ENCODE results near the gene ACY1. TPM values are rescaled to one million over a fixed set of nuclear protein-coding genes. Genes with fewer than 3 reads are reported as not detected.
A peak's percentile ranks its signal among the peaks of the same experiment; 100 is the strongest.

ACY1 gene
- total RNA-seq, 4 donors from 2014 or later = 34.0 to 57.7 (median 52.1) TPM

DNA sequence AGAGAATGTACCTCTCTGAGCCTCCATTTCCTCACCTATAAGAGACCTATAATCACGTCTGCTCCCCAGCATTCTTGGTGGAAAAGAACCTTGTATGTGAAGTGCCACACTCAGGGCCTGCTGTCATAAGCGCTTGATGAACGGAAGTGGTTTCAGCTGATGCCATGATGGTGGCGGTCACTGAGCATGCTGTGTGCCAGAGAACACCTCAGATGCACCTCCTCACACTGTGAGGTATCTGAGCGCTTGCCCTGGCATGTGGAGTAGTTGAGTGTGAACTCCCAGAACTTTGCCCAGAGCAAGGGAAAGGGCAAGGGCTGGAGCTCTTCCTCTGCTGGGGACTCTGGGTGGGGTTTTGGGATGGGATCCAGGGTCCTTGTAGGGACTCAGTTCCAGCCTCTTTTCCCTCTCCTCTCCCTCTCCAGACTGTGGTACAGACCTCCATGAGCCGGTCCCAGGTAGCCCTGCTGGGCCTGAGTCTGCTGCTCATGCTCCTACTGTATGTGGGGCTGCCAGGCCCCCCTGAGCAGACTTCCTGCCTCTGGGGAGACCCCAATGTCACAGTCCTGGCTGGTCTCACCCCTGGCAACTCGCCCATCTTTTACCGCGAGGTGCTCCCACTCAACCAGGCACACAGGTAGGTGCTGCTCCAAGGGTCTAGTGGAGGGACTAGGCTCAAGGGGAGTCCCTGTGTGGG is 5.7 kb upstream of the ACY1 start:
- no peak for ATAC-seq (ENCODE audit: low FRiP score)
- TF ChIP-seq, protein P1, sequence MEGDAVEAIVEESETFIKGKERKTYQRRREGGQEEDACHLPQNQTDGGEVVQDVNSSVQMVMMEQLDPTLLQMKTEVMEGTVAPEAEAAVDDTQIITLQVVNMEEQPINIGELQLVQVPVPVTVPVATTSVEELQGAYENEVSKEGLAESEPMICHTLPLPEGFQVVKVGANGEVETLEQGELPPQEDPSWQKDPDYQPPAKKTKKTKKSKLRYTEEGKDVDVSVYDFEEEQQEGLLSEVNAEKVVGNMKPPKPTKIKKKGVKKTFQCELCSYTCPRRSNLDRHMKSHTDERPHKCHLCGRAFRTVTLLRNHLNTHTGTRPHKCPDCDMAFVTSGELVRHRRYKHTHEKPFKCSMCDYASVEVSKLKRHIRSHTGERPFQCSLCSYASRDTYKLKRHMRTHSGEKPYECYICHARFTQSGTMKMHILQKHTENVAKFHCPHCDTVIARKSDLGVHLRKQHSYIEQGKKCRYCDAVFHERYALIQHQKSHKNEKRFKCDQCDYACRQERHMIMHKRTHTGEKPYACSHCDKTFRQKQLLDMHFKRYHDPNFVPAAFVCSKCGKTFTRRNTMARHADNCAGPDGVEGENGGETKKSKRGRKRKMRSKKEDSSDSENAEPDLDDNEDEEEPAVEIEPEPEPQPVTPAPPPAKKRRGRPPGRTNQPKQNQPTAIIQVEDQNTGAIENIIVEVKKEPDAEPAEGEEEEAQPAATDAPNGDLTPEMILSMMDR (IDR thresholded peaks at IDR 0.05) = no peak
- no peak for DNase-seq (ENCODE audit: low spot score)

DNA sequence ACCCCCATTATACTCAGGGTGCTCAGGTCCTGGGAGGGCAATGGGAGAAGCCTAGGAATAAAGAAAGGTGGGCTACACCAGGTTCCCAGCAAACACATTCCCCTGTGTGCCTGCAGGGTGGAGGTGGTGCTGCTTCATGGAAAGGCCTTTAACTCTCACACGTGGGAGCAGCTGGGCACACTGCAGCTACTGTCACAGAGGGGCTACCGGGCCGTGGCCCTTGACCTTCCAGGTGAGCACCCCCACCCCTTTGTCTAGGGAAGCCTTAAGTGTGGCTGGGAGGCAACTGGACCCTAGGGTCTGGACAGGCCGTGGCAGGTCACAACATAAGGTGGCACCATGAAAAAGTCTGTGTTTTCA is 5.2 kb upstream of the ACY1 start:
- DNase-seq (ENCODE audit: low spot score) = no peak
- TF ChIP-seq, protein P1 (IDR thresholded peaks at IDR 0.05) = no peak
- no peak for ATAC-seq (ENCODE audit: low FRiP score)

DNA sequence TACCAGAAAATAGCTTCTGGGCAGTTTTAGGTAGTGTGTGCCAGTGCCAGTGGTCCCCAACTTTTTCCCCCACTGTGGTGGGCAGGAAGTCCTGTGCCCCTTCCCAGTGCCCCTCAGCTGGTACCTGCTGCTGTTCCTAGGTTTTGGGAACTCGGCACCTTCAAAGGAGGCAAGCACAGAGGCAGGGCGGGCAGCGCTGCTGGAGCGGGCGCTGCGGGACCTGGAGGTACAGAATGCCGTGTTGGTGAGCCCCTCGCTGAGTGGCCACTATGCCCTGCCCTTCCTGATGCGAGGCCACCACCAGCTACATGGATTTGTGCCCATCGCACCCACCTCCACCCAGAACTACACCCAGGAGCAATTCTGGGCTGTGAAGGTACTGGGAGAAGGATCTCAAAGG is 3.1 kb upstream of the ACY1 start:
- ATAC-seq (ENCODE audit: low FRiP score) = no peak
- no peak for DNase-seq (ENCODE audit: low spot score)
- TF ChIP-seq, protein P1 (IDR thresholded peaks at IDR 0.05) = no peak

DNA sequence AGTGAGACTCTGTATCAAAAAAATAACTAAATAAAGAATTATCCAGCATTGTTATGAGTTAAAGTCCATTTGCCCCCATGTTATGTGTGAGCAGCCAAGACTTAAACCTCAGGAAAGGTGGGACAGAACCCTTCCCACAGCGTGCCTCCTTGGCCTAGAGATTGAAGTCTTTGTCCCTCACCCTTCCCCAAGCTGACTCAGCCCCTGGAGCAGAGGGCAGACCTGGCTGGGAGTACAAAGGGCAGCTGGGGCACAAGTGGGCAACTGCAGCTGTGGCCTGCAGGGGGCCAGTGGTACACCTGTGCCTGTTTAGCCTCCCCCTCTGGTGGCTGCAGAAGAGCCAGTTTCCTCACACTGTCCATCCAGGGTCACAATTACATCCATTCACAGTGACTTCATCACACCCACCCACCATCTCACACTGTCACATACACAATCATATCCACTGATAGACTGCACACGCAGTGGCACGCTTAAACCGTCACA is 940 bp upstream of the ACY1 start:
- ATAC-seq (ENCODE audit: low FRiP score) (peak; percentile 11), DNase-seq (ENCODE audit: low spot score) (no peak)
- TF ChIP-seq, protein P1 (IDR thresholded peaks at IDR 0.05) = peak in 1 of 3 donors; percentile 4

DNA sequence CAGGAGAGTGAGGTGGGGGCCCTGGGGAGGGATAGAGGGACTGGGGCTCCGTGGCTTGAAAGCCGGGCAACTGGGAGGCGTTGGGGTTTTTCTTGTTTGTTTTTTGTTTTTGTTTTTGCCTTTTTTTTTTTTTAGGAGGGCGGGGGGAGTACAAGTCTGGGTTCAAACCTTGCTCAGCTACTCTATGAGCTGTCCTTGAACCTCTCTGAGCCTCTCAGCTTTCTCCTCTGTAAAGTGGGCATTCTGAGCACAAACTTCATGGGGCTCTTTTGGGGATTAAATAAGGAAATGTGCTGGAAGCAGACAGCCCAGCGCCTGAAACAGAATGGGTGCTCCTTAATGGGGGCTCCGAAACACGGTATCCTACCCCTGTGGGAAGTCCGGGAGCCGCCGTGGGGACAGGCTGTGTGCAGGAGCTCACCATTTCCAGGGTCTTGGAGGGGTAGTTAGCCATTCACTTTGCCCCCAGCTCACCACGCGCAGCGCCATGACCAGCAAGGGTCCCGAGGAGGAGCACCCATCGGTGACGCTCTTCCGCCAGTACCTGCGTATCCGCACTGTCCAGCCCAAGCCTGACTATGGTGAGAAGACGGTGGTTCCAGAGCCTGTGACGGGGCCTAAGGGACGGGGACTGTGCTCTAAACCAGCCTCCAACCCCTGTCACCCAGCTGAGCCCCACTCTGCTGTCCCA is 388 bp downstream of the ACY1 start:
- TF ChIP-seq, protein P1 (IDR thresholded peaks at IDR 0.05) = no peak
- no peak for DNase-seq (ENCODE audit: low spot score)
- ATAC-seq (ENCODE audit: low FRiP score) = no peak

DNA sequence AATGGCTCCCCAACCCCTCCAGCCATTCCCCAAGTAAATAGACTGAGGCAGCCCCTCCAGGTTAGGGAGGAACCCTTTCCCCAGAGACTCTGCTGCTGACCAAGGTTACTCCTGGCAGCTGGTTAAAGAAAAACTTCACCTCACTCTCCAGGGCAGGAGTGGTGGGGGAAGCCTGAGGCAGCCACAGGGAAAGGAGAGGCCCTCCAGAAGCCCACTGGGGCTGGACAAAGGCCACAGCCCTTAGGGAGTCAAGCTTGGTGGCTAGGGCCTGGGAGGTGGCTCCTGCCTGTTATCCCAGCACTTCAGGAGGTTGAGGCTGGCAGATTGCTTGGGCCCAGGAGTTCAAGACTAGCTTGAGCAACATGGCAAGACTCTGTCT is 923 bp downstream of the ACY1 start:
- TF ChIP-seq, protein P1 (IDR thresholded peaks at IDR 0.05) = no peak
- ATAC-seq (ENCODE audit: low FRiP score) (no peak), DNase-seq (ENCODE audit: low spot score) (no peak)

DNA sequence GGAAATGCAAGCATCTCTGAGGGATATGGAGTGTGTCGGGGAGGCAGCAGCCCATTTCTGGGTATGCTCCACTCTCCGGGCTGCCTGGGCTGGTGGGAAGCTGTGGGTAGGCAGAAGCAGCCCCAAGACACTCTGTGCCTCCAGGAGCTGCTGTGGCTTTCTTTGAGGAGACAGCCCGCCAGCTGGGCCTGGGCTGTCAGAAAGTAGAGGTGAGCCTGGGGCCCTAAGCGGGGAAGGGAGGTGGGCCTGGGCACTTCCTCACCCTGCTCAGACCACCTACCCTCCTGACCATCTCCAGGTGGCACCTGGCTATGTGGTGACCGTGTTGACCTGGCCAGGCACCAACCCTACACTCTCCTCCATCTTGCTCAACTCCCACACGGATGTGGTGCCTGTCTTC is 1.7 kb downstream of the ACY1 start:
- ATAC-seq (ENCODE audit: low FRiP score) (no peak), DNase-seq (ENCODE audit: low spot score) (no peak)
- TF ChIP-seq, protein P1 (IDR thresholded peaks at IDR 0.05) = no peak
